Measurements from ENCODE around the gene NMNAT1.

NMNAT1 gene

DNA sequence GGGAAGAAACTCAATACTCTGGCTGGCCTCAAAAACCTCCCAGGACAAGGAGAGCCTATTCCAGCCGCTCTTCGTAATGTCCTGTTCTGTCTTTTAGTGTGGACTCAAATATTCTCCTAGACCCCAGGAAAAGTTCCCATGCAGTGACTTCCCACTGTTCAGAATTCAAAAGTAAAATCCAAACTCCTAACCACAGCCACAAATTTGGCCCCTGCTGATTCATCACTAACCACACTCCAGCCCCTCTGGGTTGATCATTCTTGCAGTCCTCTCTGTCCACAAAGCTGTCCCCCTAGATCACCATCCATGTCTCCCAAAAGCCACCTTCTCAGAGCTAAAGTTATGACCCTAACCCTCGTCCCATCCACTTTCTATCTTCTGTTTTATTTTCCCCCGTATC is 38.3 kb upstream of the NMNAT1 start:
- Histone ChIP-seq H3K27me3 (ENCODE audit: insufficient read depth, low read length, poor library complexity) (no peaks in the 10 kb centered on the region), H3K4me2 (ENCODE audit: insufficient read depth, low read length) (no peak overlapping the region), H3K4me3 (ENCODE audit: low read depth in 1 of 2, low read length in 2 of 2) (no peak overlapping the region), H3K9ac (ENCODE audit: low read depth, low read length) (no peak overlapping the region), H3K4me1 (ENCODE audit: insufficient read depth, low read length) (peaks cover 24% of the 10 kb centered on the region), H3K9me3 (ENCODE audit: insufficient read depth, low read length, severe bottlenecking) (no peaks in the 10 kb centered on the region), H2AFZ (ENCODE audit: low read depth, low read length) (no peak overlapping the region), H4K20me1 (ENCODE audit: insufficient read depth, low read length) (peaks cover 3% of the 10 kb centered on the region; the same call in 1 of the 2 replicates), H3K27ac (ENCODE audit: low read length) (no peak overlapping the region), H3K36me3 (ENCODE audit: insufficient read depth, low read length) (no peaks in the 10 kb centered on the region; the same call in 1 of the 2 replicates), H3K79me2 (ENCODE audit: insufficient read depth, low read length) (peaks cover 7% of the 10 kb centered on the region)
- TF ChIP-seq EZH2 (IDR thresholded peaks at IDR 0.05; ENCODE audit: borderline replicate concordance, low read depth, low read length, severe bottlenecking) (no peak), CTCF (IDR thresholded peaks at IDR 0.05; ENCODE audit: borderline replicate concordance, extremely low read depth, low read length, poor library complexity, severe bottlenecking) (no peak)
- DNase-seq (no peak), ATAC-seq (ENCODE audit: insufficient read depth, low read depth) (no peak)

DNA sequence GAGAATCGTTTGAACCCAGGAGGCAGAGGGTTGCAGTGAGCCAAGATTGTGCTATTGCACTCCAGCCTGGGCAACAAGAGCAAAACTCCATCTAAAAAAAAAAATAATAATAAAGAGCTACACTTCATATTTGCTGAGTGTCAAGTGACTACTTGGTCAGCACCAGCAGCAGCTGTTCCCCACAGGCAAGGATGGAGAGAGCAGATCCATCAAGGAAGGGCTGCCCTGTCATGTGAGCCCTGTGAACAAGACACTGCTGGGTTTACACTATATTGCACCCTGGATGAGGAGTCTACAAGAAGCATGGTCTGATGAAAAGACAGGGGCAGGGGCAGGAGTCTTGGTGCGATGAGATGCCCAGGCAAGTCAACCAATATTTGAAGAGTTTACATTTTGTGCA is 36.8 kb upstream of the NMNAT1 start:
- Histone ChIP-seq H3K27ac (ENCODE audit: low read length) (no peak overlapping the region), H4K20me1 (ENCODE audit: insufficient read depth, low read length) (peaks cover 3% of the 10 kb centered on the region; the same call in 1 of the 2 replicates), H2AFZ (ENCODE audit: low read depth, low read length) (no peak overlapping the region), H3K4me3 (ENCODE audit: low read depth in 1 of 2, low read length in 2 of 2) (no peak overlapping the region), H3K79me2 (ENCODE audit: insufficient read depth, low read length) (peaks cover 7% of the 10 kb centered on the region), H3K9me3 (ENCODE audit: insufficient read depth, low read length, severe bottlenecking) (no peaks in the 10 kb centered on the region), H3K9ac (ENCODE audit: low read depth, low read length) (no peak overlapping the region), H3K4me2 (ENCODE audit: insufficient read depth, low read length) (no peak overlapping the region), H3K27me3 (ENCODE audit: insufficient read depth, low read length, poor library complexity) (no peaks in the 10 kb centered on the region), H3K36me3 (ENCODE audit: insufficient read depth, low read length) (no peaks in the 10 kb centered on the region; the same call in 1 of the 2 replicates), H3K4me1 (ENCODE audit: insufficient read depth, low read length) (peaks cover 31% of the 10 kb centered on the region)
- ATAC-seq (ENCODE audit: insufficient read depth, low read depth) (no peak), DNase-seq (no peak)
- TF ChIP-seq CTCF (IDR thresholded peaks at IDR 0.05; ENCODE audit: borderline replicate concordance, extremely low read depth, low read length, poor library complexity, severe bottlenecking) (no peak), EZH2 (IDR thresholded peaks at IDR 0.05; ENCODE audit: borderline replicate concordance, low read depth, low read length, severe bottlenecking) (no peak)

DNA sequence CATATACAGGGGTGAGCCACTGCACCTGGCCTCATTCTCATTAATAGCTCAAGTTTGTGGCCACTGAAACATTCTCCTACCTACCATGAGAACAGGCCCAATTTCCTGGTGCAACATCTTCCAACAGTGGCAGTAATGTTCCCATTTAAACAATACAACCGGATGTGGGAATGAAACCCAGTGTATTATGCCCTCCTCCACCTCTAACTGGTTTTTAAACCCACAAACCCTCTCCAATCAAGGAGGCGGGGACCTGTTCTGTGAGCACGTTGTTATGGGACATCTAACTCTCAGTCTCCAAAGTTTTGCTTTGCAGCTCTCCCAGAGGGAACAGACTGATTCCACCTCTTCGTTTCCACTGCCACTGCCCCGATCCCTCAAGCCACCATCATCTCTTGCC is 35.8 kb upstream of the NMNAT1 start:
- TF ChIP-seq EZH2 (IDR thresholded peaks at IDR 0.05; ENCODE audit: borderline replicate concordance, low read depth, low read length, severe bottlenecking) (no peak), CTCF (IDR thresholded peaks at IDR 0.05; ENCODE audit: borderline replicate concordance, extremely low read depth, low read length, poor library complexity, severe bottlenecking) (no peak)
- Histone ChIP-seq H2AFZ (ENCODE audit: low read depth, low read length) (no peak overlapping the region), H3K27me3 (ENCODE audit: insufficient read depth, low read length, poor library complexity) (no peaks in the 10 kb centered on the region), H3K9me3 (ENCODE audit: insufficient read depth, low read length, severe bottlenecking) (no peaks in the 10 kb centered on the region), H4K20me1 (ENCODE audit: insufficient read depth, low read length) (peaks cover 3% of the 10 kb centered on the region; the same call in 1 of the 2 replicates), H3K27ac (ENCODE audit: low read length) (no peak overlapping the region), H3K36me3 (ENCODE audit: insufficient read depth, low read length) (no peaks in the 10 kb centered on the region; the same call in 1 of the 2 replicates), H3K9ac (ENCODE audit: low read depth, low read length) (no peak overlapping the region), H3K79me2 (ENCODE audit: insufficient read depth, low read length) (peaks cover 7% of the 10 kb centered on the region), H3K4me3 (ENCODE audit: low read depth in 1 of 2, low read length in 2 of 2) (no peak overlapping the region), H3K4me1 (ENCODE audit: insufficient read depth, low read length) (peaks cover 38% of the 10 kb centered on the region), H3K4me2 (ENCODE audit: insufficient read depth, low read length) (peak overlapping the region; percentile 14; the same call in 1 of the 2 replicates)
- ATAC-seq (ENCODE audit: insufficient read depth, low read depth) (no peak), DNase-seq (peak; percentile 44)

All from DND-41 (cell line).